ENCODE results near the gene MFAP4. TPM values are rescaled to one million over a fixed set of nuclear protein-coding genes. Genes with fewer than 3 reads are reported as not detected.

MFAP4 gene
- total and polyA plus RNA-seq, 4 donors = 2.1 to 13.3 (median 5.7) TPM

DNA sequence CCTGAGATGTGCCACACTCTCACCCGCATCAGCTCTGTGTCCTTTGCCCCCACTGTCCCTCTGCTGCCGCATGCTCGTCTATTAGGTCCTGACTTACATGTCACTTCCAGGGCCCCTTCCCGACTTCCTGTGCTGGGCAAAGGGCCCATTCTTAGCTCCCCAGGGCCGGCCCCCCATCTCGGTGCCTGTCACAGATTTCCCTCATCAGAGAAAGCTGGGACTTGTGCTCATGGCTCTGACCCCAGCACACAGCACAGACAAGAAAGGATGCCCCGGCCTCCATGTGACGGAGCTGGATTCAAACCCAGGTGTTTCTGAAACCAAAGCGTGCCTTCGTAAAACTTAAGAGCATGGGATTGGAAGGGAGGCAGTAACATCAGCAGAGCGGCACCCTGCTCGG, 14.6 kb downstream of the MFAP4 start:
- no peaks in the 10 kb centered on the region for H3K36me3 ChIP-seq (ENCODE audit: control insufficient read depth in 4 of 4, insufficient read depth in 3 of 4, low read depth in 1 of 4, low read length in 3 of 4)
- no peak overlapping the region for H3K4me3 ChIP-seq (ENCODE audit: low read depth in 1 of 3, low read length in 3 of 3)
- H3K9ac ChIP-seq (ENCODE audit: low read depth in 1 of 2, low read length in 2 of 2) = no peak overlapping the region
- WGBS = 84% methylated on average over 12 of the region's 12 CpGs
- H3K27ac ChIP-seq (ENCODE audit: low read depth in 1 of 2, low read length in 2 of 2) = no peak overlapping the region
- no peaks in the 10 kb centered on the region for H3K9me3 ChIP-seq (ENCODE audit: control insufficient read depth in 4 of 4, low read length in 3 of 4)
- H3K27me3 ChIP-seq (ENCODE audit: control insufficient read depth in 4 of 4, insufficient read depth in 4 of 4, low read length in 3 of 4) = no peaks in the 10 kb centered on the region
- no peak for TF ChIP-seq JUND (IDR thresholded peaks at IDR 0.05)
- TF ChIP-seq RAD21 (IDR thresholded peaks at IDR 0.05) = no peak
- H3K4me1 ChIP-seq (ENCODE audit: control insufficient read depth in 4 of 4, insufficient read depth in 4 of 4, low read length in 3 of 4) = peaks cover 4 to 11% (median 6%) of the 10 kb centered on the region in 4 donors
- DNase-seq (ENCODE audit: low spot score) = no peak

DNA sequence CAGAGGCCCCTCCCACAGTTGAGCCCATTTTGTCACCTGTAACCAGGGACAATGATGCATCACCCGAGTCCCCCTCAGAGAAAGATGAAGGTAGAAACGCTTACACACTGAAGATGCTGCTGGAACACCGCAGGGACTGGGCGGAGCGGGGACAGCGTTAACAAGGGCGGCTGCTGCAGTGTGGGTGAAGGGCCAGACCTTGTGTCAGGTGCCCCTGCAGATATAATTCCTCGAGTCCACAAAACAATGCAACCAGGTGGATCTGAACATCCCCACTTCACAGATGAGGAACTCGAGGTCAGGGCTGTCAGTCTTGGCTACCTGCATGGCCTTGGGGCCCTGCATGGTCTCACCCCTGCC, 15.0 kb downstream of the MFAP4 start:
- DNase-seq (ENCODE audit: low spot score) = no peak
- 91% methylated on average over 9 of the region's 9 CpGs for whole genome bisulfite sequencing
- no peak overlapping the region for H3K27ac ChIP-seq (ENCODE audit: low read depth in 1 of 2, low read length in 2 of 2)

DNA sequence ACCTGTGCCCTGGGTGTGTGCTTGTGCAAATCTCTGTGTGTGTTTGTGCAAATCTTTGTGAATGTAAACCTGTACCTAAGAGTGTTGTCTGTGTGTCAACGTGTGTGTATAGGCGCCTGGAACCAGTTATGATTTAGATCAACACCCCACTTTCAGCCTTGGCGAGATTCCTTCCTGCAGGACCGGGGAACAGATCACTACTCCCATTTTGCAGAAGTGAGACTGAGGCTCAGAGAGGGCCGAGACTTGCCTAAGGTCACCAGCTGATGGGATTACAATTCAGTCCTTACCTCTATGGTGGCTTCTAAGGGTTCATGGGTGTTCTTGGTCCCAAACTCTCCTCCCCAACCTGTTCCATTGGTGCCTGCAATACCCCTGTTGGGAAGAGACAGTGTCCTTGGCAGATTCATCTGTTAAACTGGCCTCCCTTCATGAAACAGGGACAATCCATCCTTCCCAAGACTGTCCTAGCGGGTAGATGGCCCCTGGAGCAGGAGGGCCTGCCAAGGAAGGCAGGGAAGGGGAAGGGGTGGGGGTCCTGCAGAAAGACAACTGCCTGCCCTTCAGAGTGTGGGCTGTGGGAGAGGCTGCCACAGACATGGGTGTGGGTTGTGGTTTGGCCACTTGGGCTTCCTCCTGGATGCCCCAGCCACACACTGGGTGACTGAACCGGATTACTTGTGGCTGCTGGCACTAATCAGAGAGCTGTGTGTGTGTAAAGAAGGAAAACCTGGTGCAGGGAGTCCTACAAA, 15.6 kb downstream of the MFAP4 start:
- 90% methylated on average over 7 of the region's 7 CpGs for WGBS
- Histone ChIP-seq H3K9ac (ENCODE audit: low read depth in 1 of 2, low read length in 2 of 2) (no peak overlapping the region), H3K36me3 (ENCODE audit: control insufficient read depth in 4 of 4, insufficient read depth in 3 of 4, low read depth in 1 of 4, low read length in 3 of 4) (no peaks in the 10 kb centered on the region), H3K4me3 (ENCODE audit: low read depth in 1 of 3, low read length in 3 of 3) (no peak overlapping the region), H3K9me3 (ENCODE audit: control insufficient read depth in 4 of 4, low read length in 3 of 4) (no peaks in the 10 kb centered on the region), H3K4me1 (ENCODE audit: control insufficient read depth in 4 of 4, insufficient read depth in 4 of 4, low read length in 3 of 4) (peaks cover 0 to 4% (median under 1%) of the 10 kb centered on the region in 4 donors), H3K27ac (ENCODE audit: low read depth in 1 of 2, low read length in 2 of 2) (no peak overlapping the region), H3K27me3 (ENCODE audit: control insufficient read depth in 4 of 4, insufficient read depth in 4 of 4, low read length in 3 of 4) (no peaks in the 10 kb centered on the region)
- peak; percentile 12 for DNase-seq (ENCODE audit: low spot score)
- TF ChIP-seq TAF1 (conservative IDR thresholded peaks at IDR 0.05) = no peak
- no peak for TF ChIP-seq RAD21 (IDR thresholded peaks at IDR 0.05)
- TF ChIP-seq RXRA (IDR thresholded peaks at IDR 0.05) = no peak
- TF ChIP-seq JUND (IDR thresholded peaks at IDR 0.05) = no peak
- no peak for TF ChIP-seq HNF4G (IDR thresholded peaks at IDR 0.05)
- no peak for TF ChIP-seq NR2F2 (IDR thresholded peaks at IDR 0.05)
- TF ChIP-seq HNF4A (conservative IDR thresholded peaks at IDR 0.05) = no peak
- no peak for TF ChIP-seq GABPA (IDR thresholded peaks at IDR 0.05 in 1 of 2, conservative IDR thresholded peaks at IDR 0.05 in 1 of 2)
- TF ChIP-seq SP1 (IDR thresholded peaks at IDR 0.05) = no peak
- TF ChIP-seq, protein P1, sequence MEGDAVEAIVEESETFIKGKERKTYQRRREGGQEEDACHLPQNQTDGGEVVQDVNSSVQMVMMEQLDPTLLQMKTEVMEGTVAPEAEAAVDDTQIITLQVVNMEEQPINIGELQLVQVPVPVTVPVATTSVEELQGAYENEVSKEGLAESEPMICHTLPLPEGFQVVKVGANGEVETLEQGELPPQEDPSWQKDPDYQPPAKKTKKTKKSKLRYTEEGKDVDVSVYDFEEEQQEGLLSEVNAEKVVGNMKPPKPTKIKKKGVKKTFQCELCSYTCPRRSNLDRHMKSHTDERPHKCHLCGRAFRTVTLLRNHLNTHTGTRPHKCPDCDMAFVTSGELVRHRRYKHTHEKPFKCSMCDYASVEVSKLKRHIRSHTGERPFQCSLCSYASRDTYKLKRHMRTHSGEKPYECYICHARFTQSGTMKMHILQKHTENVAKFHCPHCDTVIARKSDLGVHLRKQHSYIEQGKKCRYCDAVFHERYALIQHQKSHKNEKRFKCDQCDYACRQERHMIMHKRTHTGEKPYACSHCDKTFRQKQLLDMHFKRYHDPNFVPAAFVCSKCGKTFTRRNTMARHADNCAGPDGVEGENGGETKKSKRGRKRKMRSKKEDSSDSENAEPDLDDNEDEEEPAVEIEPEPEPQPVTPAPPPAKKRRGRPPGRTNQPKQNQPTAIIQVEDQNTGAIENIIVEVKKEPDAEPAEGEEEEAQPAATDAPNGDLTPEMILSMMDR (IDR thresholded peaks at IDR 0.05; ENCODE audit: low read depth, low read length, missing input control) = no peak
- TF ChIP-seq, protein P2, sequence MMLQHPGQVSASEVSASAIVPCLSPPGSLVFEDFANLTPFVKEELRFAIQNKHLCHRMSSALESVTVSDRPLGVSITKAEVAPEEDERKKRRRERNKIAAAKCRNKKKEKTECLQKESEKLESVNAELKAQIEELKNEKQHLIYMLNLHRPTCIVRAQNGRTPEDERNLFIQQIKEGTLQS (IDR thresholded peaks at IDR 0.05) = no peak
- TF ChIP-seq, protein P3, sequence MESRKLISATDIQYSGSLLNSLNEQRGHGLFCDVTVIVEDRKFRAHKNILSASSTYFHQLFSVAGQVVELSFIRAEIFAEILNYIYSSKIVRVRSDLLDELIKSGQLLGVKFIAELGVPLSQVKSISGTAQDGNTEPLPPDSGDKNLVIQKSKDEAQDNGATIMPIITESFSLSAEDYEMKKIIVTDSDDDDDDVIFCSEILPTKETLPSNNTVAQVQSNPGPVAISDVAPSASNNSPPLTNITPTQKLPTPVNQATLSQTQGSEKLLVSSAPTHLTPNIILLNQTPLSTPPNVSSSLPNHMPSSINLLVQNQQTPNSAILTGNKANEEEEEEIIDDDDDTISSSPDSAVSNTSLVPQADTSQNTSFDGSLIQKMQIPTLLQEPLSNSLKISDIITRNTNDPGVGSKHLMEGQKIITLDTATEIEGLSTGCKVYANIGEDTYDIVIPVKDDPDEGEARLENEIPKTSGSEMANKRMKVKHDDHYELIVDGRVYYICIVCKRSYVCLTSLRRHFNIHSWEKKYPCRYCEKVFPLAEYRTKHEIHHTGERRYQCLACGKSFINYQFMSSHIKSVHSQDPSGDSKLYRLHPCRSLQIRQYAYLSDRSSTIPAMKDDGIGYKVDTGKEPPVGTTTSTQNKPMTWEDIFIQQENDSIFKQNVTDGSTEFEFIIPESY (IDR thresholded peaks at IDR 0.05) = no peak
- TF ChIP-seq, protein P4, sequence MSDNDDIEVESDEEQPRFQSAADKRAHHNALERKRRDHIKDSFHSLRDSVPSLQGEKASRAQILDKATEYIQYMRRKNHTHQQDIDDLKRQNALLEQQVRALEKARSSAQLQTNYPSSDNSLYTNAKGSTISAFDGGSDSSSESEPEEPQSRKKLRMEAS (IDR thresholded peaks at IDR 0.05) = no peak

More for the DNA sequence above, 15.0 kb downstream of the MFAP4 start:
- Histone ChIP-seq H3K9ac (ENCODE audit: low read depth in 1 of 2, low read length in 2 of 2) (no peak overlapping the region), H3K4me3 (ENCODE audit: low read depth in 1 of 3, low read length in 3 of 3) (no peak overlapping the region), H3K27me3 (ENCODE audit: control insufficient read depth in 4 of 4, insufficient read depth in 4 of 4, low read length in 3 of 4) (no peaks in the 10 kb centered on the region), H3K9me3 (ENCODE audit: control insufficient read depth in 4 of 4, low read length in 3 of 4) (no peaks in the 10 kb centered on the region), H3K36me3 (ENCODE audit: control insufficient read depth in 4 of 4, insufficient read depth in 3 of 4, low read depth in 1 of 4, low read length in 3 of 4) (no peaks in the 10 kb centered on the region), H3K4me1 (ENCODE audit: control insufficient read depth in 4 of 4, insufficient read depth in 4 of 4, low read length in 3 of 4) (peaks cover 3 to 7% (median 3%) of the 10 kb centered on the region in 4 donors)
- TF ChIP-seq, protein P2 (IDR thresholded peaks at IDR 0.05) = no peak
- TF ChIP-seq SP1 (IDR thresholded peaks at IDR 0.05) (no peak), FOXA1 (IDR thresholded peaks at IDR 0.05) (no peak), EGR1 (IDR thresholded peaks at IDR 0.05; ENCODE audit: low read depth in 2 of 2) (no peak), HNF4G (IDR thresholded peaks at IDR 0.05) (no peak), TAF1 (conservative IDR thresholded peaks at IDR 0.05) (no peak), RAD21 (IDR thresholded peaks at IDR 0.05) (no peak), JUND (IDR thresholded peaks at IDR 0.05) (no peak), NR2F2 (IDR thresholded peaks at IDR 0.05) (no peak), GABPA (IDR thresholded peaks at IDR 0.05 in 1 of 2, conservative IDR thresholded peaks at IDR 0.05 in 1 of 2) (no peak), YY1 (IDR thresholded peaks at IDR 0.05) (no peak)
- TF ChIP-seq, protein P1 (IDR thresholded peaks at IDR 0.05; ENCODE audit: low read depth, low read length, missing input control) = no peak

Data from liver (tissue), 9 donors.